IMR-90 (cell line): ENCODE measurements around the gene CDKN2C. TPM values are rescaled to one million over a fixed set of nuclear protein-coding genes. Genes with fewer than 3 reads are reported as not detected.
A peak's percentile ranks its signal among the peaks of the same experiment; 100 is the strongest.

Source experiments
- ATAC-seq: fragments of 200-7000 bp; cut with Tn5 transposase; 2 replicates; pipeline ENCODE4 v1.9.1; 2020; ENCODE audit warnings: low read depth, mild to moderate bottlenecking, moderate library complexity
- BruUV-seq: library from RNA; stranded (reverse); fragments of 400-500 nt; replicated peaks from 2 replicates; lab custom pipeline; 2021; lab: Mats Ljungman, UMichigan
- CTCF ChIA-PET: fragments of 300-600 bp; formaldehyde crosslinking; extraction: SDS; loops from one replicate; lab custom pipeline; 2021; ENCODE audit warnings: antibody characterized with exemption; lab: Yijun Ruan, JAX
- POLR2A ChIA-PET: fragments of 300-600 bp; sonication (Branson Sonifier 250); formaldehyde crosslinking; loops from one replicate; lab custom pipeline; 2022; ENCODE audit warnings: antibody characterized with exemption; ENCODE audit not compliant: unreplicated experiment; lab: Charles Lee
- DNase-seq: peaks from one replicate; pipeline ENCODE4 v3.0.0; 2013
- H2AFZ ChIP-seq: replicated peaks from 2 replicates; pipeline ENCODE3; 2013; ENCODE audit warnings: low read length, mild to moderate bottlenecking; ENCODE audit not compliant: poor library complexity
- H2AK5ac ChIP-seq: 2 replicates; pipeline ENCODE4 v1.6.1; 2013; ENCODE audit warnings: low read depth, low read length, inconsistent platforms
- H2AK9ac ChIP-seq: replicated peaks from 2 replicates; pipeline ENCODE3; 2013; ENCODE audit warnings: mild to moderate bottlenecking, low read depth, low read length, moderate library complexity; ENCODE audit not compliant: poor library complexity
- H2BK120ac ChIP-seq: 2 replicates; pipeline ENCODE4 v1.6.1; 2013; ENCODE audit warnings: low read depth, low read length, inconsistent platforms
- H2BK15ac ChIP-seq: 3 replicates; pipeline ENCODE4 v1.6.1; 2013; ENCODE audit warnings: low read depth, low read length, inconsistent platforms
- H2BK20ac ChIP-seq: 2 replicates; pipeline ENCODE4 v1.6.1; 2013; ENCODE audit warnings: low read depth, mild to moderate bottlenecking, inconsistent platforms, low read length, moderate library complexity
- H2BK5ac ChIP-seq: 2 replicates; pipeline ENCODE4 v1.6.1; 2013; ENCODE audit warnings: mild to moderate bottlenecking, low read depth, low read length, inconsistent platforms; ENCODE audit not compliant: poor library complexity, severe bottlenecking
- H3K14ac ChIP-seq: replicated peaks from 2 replicates; pipeline ENCODE4 v1.6.1; 2013; ENCODE audit warnings: low read depth, low read length, inconsistent platforms
- H3K18ac ChIP-seq: 2 replicates; pipeline ENCODE4 v1.6.1; 2013; ENCODE audit warnings: low read depth, low read length, control low read depth
- H3K23ac ChIP-seq: 2 replicates; pipeline ENCODE4 v1.6.1; 2013; ENCODE audit warnings: low read depth, low read length, inconsistent platforms
- H3K27ac ChIP-seq: 2 replicates; pipeline ENCODE4 v1.5.1; 2013; ENCODE audit warnings: mild to moderate bottlenecking, control low read depth, low read length; ENCODE audit not compliant: insufficient read depth
- H3K27me3 ChIP-seq: 2 replicates; pipeline ENCODE4 v1.6.1; 2013; ENCODE audit warnings: low read length; ENCODE audit not compliant: control insufficient read depth, insufficient read depth
- H3K36me3 ChIP-seq: 2 replicates; pipeline ENCODE4 v1.6.1; 2013; ENCODE audit warnings: low read length, mixed read lengths; ENCODE audit not compliant: control insufficient read depth, insufficient read depth
- H3K4ac ChIP-seq: 2 replicates; pipeline ENCODE4 v1.6.1; 2013; ENCODE audit warnings: low read depth, low read length, inconsistent platforms
- H3K4me1 ChIP-seq: 2 replicates; pipeline ENCODE4 v1.6.1; 2013; ENCODE audit warnings: low read length, mixed read lengths; ENCODE audit not compliant: control insufficient read depth, insufficient read depth
- H3K4me2 ChIP-seq: 2 replicates; pipeline ENCODE4 v1.6.1; 2013; ENCODE audit warnings: low read depth, mild to moderate bottlenecking, control low read depth, low read length, moderate library complexity
- H3K4me3 ChIP-seq: 2 replicates; pipeline ENCODE4 v1.5.1; 2013; ENCODE audit warnings: low read depth, mild to moderate bottlenecking, control low read depth, low read length, moderate library complexity; ENCODE audit not compliant: insufficient read depth
- H3K56ac ChIP-seq: 2 replicates; pipeline ENCODE4 v1.6.1; 2013; ENCODE audit warnings: low read length, inconsistent platforms; ENCODE audit not compliant: insufficient read depth; ENCODE audit errors: extremely low read depth
- H3K79me1 ChIP-seq, 2 experiments: 2 replicates each; pipeline ENCODE4 v1.6.1; 2013; ENCODE audit warnings: low read length in 2 of 2, inconsistent platforms in 1 of 2, low read depth in 1 of 2
- H3K9ac ChIP-seq: 2 replicates; pipeline ENCODE4 v1.6.1; 2013; ENCODE audit warnings: low read depth, low read length, control low read depth
- H3K9me1 ChIP-seq: 2 replicates; pipeline ENCODE4 v1.6.1; 2013; ENCODE audit warnings: low read length, inconsistent platforms; ENCODE audit not compliant: insufficient read depth
- H3K9me3 ChIP-seq: 2 replicates; pipeline ENCODE4 v1.6.1; 2013; ENCODE audit warnings: low read length; ENCODE audit not compliant: control insufficient read depth, insufficient read depth
- H4K20me1 ChIP-seq: 2 replicates; pipeline ENCODE4 v1.6.1; 2013; ENCODE audit warnings: low read length, inconsistent platforms; ENCODE audit not compliant: insufficient read depth
- H4K5ac ChIP-seq: 2 replicates; pipeline ENCODE4 v1.6.1; 2013; ENCODE audit warnings: mild to moderate bottlenecking, low read depth, low read length, control low read depth
- H4K8ac ChIP-seq, 2 experiments: 2 replicates each; pipeline ENCODE4 v1.6.1; 2013; ENCODE audit warnings: low read depth in 2 of 2, low read length in 2 of 2, control low read depth in 1 of 2, inconsistent platforms in 1 of 2
- H4K91ac ChIP-seq: 2 replicates; pipeline ENCODE4 v1.6.1; 2013; ENCODE audit warnings: low read depth, low read length, inconsistent platforms; ENCODE audit not compliant: insufficient read depth
- CTCF ChIP-seq: conservative IDR thresholded peaks from 2 replicates; pipeline ENCODE4 v1.5.1; 2012; ENCODE audit warnings: mild to moderate bottlenecking, low read depth, low read length, improper control_type of control experiment
- ELK1 ChIP-seq: fragments of 150-350 bp; IDR thresholded peaks from 2 replicates; pipeline ENCODE4 v1.6.1; 2016; ENCODE audit warnings: low read depth, mild to moderate bottlenecking, low read length, moderate library complexity, borderline replicate concordance
- MXI1 ChIP-seq: IDR thresholded peaks from 2 replicates; pipeline ENCODE4 v1.6.1; 2012; ENCODE audit warnings: low read depth, mild to moderate bottlenecking, low read length, moderate library complexity, borderline replicate concordance
- WGBS, 2 experiments: methylation state at CpG; one replicate each; pipeline versions ENCODE4 v1.1.5 to v1.1.7; 2013; ENCODE audit warnings: missing lambda C conversion rate in 2 of 2; ENCODE audit not compliant: insufficient read length in 1 of 2; ENCODE audit errors: extremely low coverage in 2 of 2; 5-methylcytosine and 5-hydroxymethylcytosine counted together
- dilution Hi-C: fragments of 300-500 bp; cut with HindIII; formaldehyde crosslinking; loops from one replicate; pipeline ENCODE4 v1.14.3; 2018; ENCODE audit warnings: low sequenced_read_pairs; ENCODE audit not compliant: unreplicated experiment
- in situ Hi-C: fragments of 300-500 bp; cut with MboI; formaldehyde crosslinking; loops from 3 replicates; pipeline ENCODE4 v1.14.3; 2019; ENCODE audit warnings: low sequenced_read_pairs, inconsistent platforms, mixed read lengths
- intact Hi-C: fragments of 100-400 bp; cut with micrococcal nuclease; formaldehyde crosslinking; loops from 2 replicates; pipeline ENCODE4 v1.10.0; 2022
- polyA plus RNA-seq, 3 experiments: library from polyadenylated mRNA; depleted of rRNA; stranded (reverse); fragments of >200 nt; gene quantifications; 2 replicates each; pipeline ENCODE4 v1.2.3, GENCODE V29; 2012; ENCODE audit warnings: low replicate concordance in 1 of 3
- total RNA-seq: library from RNA; depleted of rRNA; stranded (reverse); fragments of >200 nt; gene quantifications from 2 replicates; pipeline ENCODE4 v1.2.3, GENCODE V29; 2012

CDKN2C gene
- total and polyA plus RNA-seq, 2 of the 4 experiments (the other 2 are of a cell fraction): 14.3 to 15.5 TPM

GRCh38 chr1:50970931-50971582 lies 1.0 kb downstream of the CDKN2C start:
- Histone ChIP-seq H3K56ac (peak overlapping the region; percentile 59; the same call in 1 of the 2 replicates), H3K9ac (peak overlapping the region; percentile 93), H3K14ac (no peak overlapping the region; the same call in 1 of the 2 replicates), H3K9me3 (no peaks in the 10 kb centered on the region), H3K27ac (peak overlapping the region; percentile 50; the same call in 1 of the 2 replicates), H4K20me1 (no peaks in the 10 kb centered on the region; the same call in none of the 2 replicates), H2AK9ac (no peak overlapping the region), H2AFZ (peak overlapping the region; percentile 36), H2BK15ac (no peak overlapping the region), H3K9me1 (no peaks in the 10 kb centered on the region), H3K23ac (peak overlapping the region; percentile 92; the same call in 1 of the 2 replicates), H3K27me3 (no peaks in the 10 kb centered on the region), H3K18ac (peak overlapping the region; percentile 24), H2AK5ac (no peak overlapping the region), H3K4me2 (peak overlapping the region; percentile 87), H3K4me1 (peaks cover 2% of the 10 kb centered on the region; the same call in 1 of the 2 replicates), H4K5ac (0 out of 2 replicates have a peak overlapping the region, but pooled peaks have one; percentile 4), H2BK120ac (no peak overlapping the region), H3K36me3 (no peaks in the 10 kb centered on the region; the same call in 1 of the 2 replicates), H4K91ac (no peak overlapping the region), H2BK5ac (peak overlapping the region; percentile 74), H3K4me3 (peak overlapping the region; percentile 88), H3K4ac (peak overlapping the region; percentile 3; the same call in 1 of the 2 replicates), H4K8ac (no peak overlapping the region), H3K79me1 (peaks cover 0 to 8% of the 10 kb centered on the region in 2 experiments; a peak in 2 of 4 replicates), H2BK20ac (no peak overlapping the region)
- in situ Hi-C loops (no loop called here), dilution Hi-C loops (no loop called here), intact Hi-C loops (loop anchor here (10.0 kb wide), 1 partner anchor 324 kb away; no protein-coding TSS in a partner anchor)
- ATAC-seq: no peak
- CTCF ChIA-PET: interaction anchor here (0.8 to 1.1 kb wide), 2 partner anchors 12 to 218 kb away, joined by 3 read pairs; no protein-coding TSS in a partner anchor
- DNase-seq: no peak
- BruUV-seq: no TSS peak
- TF ChIP-seq MXI1 (no peak), CTCF (no peak), ELK1 (no peak)
- WGBS, 2 experiments: no CpG with 5 or more reads among the region's 7 CpGs
- POLR2A ChIA-PET: interaction anchor here (0.6 kb wide), 1 partner anchor 188 kb away, joined by 3 read pairs; no protein-coding TSS in a partner anchor
